ENCODE results near the gene OR6J1.
"Not testable (repeated sequence)": the region's sequence is repeated elsewhere in the genome, so short reads cannot be mapped to it uniquely, and the experiment has no call there.

Gene OR6J1

GRCh38 chr14:22644305-22644635 is at the start of gene OR6J1:
TSS of gene OR6J1 (minus strand) at chr14:22644352. CDS start at chr14:22634811, 9,541 bp downstream.
- DNase-seq: no peak

DNA sequence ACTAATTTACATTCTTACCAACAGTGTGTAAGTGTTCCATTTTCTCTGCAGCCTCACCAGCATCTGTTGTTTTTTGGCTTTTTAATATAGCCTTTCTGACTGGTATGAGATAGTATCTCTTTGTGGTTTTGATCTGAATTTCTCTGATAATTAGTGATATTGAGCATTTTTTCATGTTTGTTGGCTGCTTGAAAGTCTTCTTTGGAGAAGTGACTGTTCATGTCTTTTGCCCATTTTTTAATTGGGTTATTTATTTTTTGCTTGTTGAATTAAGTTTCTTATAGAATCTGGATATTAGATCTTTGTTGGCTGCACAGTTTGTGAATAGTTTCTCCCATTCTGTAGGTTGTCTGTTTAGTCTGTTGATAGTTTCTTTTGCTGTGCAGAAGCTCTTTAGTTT is 48.0 kb upstream of the OR6J1 start:
- no peak for DNase-seq

DNA sequence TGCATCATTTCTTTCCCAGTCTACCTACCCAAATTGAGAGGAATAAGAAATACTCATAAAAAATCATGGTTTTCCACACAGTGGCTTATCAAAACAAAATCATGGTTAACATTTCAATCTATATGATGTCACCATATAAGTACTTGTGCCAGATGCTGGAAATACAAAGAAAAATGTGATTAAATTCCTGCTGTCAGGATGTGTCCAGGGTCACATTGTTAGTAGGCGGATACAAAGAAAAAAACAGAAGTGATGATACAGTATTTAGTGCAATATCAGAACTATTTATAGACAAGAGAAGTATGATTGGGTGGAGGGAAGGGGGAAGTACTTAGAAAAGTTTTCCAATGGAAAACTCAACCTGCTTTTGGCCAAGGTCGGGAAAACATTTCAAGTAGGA is 47.0 kb upstream of the OR6J1 start:
- no peak for DNase-seq

GRCh38 chr14:22689199-22689598 is 45.0 kb upstream of the OR6J1 start:
- no peak for DNase-seq

GRCh38 chr14:22687969-22688368 is 43.8 kb upstream of the OR6J1 start:
- not testable (repeated sequence) for DNase-seq

GRCh38 chr14:22686176-22686611 is 42.0 kb upstream of the OR6J1 start:
- not testable (repeated sequence) for DNase-seq

DNA sequence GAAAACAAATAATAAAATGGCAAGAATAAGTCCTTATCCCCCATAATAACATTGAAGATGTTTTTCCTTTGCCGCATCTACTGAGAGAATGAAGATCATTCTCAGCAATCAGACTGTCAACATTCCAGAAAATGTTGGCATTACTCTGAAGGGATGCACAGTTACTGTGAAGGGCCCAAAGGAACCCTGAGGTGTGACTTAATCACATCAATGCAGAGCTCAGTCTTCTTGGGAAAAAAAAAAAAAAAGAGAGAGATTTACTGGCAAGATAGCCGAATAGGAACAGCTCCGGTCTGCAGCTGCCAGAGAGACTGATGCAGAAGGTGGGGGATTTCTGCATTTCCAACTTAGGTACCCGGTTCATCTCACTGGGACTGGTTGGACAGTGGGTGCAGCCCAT is 41.3 kb upstream of the OR6J1 start:
- no peak for DNase-seq

DNA sequence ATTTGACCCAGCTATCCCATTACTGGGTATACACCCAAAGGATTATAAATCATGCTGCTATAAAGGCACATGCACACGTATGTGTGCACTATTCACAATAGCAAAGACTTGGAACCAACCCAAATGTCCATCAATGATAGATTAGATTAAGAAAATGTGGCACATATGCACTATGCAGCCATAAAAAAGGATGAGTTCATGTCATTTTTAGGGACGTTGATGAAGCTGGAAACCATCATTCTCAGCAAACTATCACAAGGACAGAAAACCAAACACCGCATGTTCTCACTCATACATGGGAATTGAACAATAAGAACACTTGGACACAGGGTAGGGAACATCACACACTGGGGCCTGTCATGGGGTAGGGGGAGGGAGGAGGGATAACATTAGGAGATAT is 39.3 kb upstream of the OR6J1 start:
- not testable (repeated sequence) for DNase-seq

DNA sequence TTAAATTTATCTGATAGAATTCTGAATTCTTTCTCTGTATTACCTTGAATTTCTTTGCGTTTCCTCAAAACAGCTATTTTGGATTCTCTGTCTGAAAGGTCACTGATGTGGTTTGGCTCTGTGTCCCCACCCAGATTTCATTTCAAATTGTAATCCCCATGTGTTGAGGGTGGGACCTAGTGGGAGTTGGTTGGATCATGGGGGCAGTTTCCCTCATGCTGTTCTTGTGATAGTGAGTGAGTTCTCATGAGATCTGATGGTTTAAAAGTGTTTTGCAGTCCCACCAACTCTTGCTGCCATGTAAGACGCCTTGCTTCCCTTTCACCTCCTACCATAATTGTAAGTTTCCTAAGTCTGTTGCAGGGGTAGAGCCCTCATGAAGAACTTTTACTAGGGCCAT is 34.1 kb upstream of the OR6J1 start:
- no peak for DNase-seq

DNA sequence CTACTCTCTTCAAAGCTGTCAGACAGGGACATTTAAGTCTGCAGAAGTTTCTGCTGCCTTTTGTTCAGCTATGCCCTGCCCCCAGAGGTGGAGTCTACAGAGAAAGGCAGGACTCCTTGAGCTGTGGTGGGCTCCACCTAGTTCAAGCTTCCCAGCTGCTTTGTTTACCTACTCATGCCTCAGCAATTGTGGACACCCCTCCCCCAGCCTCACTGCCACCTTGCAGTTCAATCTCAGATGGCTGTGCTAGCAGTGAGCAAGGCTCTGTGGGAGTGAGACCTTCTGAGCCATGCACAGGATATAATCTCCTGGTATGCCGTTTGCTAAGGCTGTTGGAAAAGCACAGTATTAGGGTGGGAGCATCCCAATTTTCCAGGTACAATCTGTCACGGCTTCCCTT is 33.4 kb upstream of the OR6J1 start:
- DNase-seq: not testable (repeated sequence)

- DNase-seq: no peak
Observed at GRCh38 chr14:22671622-22672021, 27.5 kb upstream of the OR6J1 start.

DNA sequence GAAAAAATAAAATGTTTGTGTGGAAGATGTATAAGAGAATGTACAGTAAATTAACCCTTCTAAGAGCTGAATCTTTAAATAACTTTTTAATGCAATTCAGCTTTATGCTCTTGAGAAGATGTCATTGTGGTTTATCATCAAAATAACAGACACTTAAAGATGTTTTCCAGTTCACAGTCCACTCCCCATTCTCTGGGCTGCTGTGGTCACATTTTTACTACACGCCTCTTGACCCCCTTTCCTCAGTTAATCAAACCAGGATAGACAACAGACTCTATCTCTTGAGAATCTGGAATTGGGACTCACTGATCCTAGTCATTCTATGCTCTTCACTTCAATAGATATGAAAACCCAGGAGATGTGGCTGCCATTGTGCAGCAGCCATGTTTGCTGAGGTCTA is 24.7 kb upstream of the OR6J1 start:
- no peak for DNase-seq

DNA sequence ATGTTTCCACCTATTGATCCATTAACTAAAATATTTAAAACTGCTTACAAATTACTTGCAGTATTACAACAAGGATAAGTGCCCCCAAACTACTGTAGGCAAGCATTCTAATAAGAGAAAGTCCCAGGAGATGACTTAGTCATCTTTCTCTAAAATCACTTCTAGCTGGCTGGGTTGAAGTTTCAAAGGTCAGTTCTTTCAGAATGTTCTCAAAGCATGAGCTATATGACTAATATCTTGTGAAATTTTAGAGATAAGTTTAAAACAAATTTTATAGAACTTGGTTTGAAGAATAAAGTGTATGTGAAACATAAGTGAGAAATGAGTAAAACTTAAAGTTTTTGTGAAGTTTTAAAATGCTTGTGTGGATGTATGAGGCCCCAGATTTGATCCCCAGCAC is 24.3 kb upstream of the OR6J1 start:
- no peak for DNase-seq

- no peak for DNase-seq
Observed at GRCh38 chr14:22667881-22668280, 23.7 kb upstream of the OR6J1 start.

GRCh38 chr14:22666203-22666893 is 22.2 kb upstream of the OR6J1 start:
- DNase-seq: no peak

DNA sequence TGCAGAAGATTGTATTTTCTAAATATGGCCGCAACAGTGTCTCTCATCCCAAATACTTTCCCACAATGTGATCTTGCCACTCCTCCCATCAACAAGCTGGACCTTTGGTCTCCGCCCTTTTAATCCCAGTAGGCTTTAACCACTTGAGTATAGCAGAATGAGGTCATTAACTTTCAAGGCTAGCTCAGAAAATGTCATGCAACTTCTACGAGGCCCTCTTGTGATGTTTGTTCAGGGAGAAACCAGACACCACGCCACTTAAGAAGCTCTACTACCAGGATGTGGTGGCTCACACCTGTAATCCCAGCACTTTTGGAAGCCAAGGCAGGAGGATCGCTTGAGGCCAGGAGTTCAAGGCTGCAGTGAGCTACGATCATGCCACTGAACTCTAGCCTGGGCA is 20.1 kb upstream of the OR6J1 start:
- DNase-seq: no peak

- no peak for DNase-seq
Observed at GRCh38 chr14:22660654-22661053, 16.5 kb upstream of the OR6J1 start.

GRCh38 chr14:22658946-22659345 is 14.8 kb upstream of the OR6J1 start:
- no peak for DNase-seq

DNA sequence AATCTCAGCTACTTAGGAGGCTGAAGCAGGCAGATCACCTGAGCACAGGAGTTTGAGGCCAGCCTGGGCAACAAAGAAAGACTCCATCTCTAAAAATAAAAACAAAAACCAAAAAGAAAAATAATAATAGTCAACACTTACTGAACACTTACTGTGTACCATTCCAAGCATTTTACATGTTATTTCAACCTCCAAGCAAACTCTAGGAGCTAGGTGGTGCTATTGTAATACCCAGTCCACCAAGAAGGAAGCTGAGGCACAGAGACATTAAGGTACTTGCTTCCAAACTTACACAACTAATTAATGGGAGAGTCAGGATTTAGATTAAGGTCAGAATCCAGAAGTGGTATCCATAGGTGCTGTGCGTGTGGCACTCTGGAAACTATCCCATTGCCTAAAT is 13.7 kb upstream of the OR6J1 start:
- no peak for DNase-seq

DNA sequence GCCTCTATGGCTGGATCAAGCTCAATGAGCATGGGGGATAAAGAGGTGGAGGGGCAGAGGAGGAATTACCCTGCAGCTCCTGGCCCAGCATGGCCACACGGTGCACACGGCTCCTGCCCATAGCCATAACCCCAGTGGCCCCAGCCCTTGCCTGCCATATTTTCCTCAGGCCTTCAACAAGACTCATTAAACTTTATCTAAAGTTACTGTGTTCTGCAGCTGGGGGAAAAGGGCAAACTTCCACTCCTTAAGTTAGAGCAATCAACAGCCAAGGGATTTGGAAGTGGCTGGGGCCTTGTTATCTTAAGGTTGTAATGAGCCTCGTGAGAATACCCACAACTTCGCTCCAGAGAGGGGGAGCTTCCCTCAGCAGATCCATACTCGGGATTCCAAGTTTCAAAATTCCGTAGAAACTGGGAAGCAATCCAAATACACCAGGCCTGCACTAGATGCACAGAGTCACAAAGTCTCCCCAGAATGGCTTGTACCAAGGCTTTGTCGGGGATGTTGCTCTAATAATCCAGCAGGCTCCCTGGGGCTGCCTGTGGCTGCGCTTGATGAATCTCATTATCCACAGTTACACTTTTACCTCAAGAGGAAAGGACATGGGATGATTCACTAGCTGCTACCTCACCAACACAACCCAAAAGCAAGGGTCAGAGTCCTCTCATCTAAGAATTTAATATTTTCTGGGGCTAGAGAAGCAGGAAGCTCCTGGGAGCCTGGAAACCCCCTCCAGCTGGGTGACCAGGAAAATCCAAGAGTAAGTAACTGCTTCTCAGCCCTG is 13.0 kb upstream of the OR6J1 start:
- no peak for DNase-seq

DNA sequence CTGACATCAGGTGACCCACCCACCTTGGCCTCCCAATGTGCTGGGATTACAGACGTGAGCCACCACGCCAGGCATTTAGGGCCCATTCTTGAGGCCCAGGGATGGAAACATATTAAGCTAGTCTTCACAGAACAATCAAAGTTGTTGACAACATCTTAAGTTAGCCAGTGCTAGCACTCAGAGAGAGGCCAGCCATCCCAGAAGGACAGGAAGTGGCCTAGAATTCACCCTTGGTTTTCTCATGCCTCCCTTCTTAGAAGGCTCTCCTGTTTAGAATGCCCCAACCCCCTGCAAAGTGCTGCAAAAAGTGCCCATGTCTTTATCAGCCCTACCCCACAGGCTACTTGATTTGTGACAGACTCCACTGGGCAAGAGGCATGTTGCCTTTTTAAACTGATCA is 12.1 kb upstream of the OR6J1 start:
- no peak for DNase-seq

DNA sequence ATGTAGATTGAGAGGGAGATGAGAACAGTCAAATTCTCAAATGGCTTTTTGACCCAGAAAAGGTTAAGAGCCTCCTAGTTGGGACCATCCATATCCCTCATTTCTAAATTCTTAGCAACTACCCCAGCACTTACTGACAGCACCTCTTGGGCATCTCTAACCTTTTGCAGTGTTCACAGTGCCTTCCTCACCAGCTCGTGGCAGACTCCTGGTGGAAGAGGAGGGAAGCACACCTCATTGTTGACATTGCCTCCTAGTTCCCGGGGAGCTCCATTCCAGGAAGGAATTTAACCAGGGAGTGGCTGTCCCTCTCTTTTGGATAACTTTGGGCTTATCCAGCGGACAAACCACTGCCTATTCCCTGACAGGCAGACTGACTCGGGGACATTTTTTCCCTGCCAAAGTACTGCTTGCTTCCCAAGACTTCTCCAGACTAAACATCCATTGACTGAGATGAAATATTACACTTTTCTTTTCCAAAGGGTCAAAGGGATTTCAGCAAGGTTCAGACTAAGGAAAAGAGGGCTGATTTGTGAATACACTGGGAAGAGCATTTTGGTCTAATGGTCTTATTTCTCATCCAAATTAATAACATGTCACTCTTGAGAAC is 9.0 kb upstream of the OR6J1 start:
- peak; percentile 48 to 59 for DNase-seq

GRCh38 chr14:22651586-22651985 is 7.4 kb upstream of the OR6J1 start:
- no peak for DNase-seq

DNA sequence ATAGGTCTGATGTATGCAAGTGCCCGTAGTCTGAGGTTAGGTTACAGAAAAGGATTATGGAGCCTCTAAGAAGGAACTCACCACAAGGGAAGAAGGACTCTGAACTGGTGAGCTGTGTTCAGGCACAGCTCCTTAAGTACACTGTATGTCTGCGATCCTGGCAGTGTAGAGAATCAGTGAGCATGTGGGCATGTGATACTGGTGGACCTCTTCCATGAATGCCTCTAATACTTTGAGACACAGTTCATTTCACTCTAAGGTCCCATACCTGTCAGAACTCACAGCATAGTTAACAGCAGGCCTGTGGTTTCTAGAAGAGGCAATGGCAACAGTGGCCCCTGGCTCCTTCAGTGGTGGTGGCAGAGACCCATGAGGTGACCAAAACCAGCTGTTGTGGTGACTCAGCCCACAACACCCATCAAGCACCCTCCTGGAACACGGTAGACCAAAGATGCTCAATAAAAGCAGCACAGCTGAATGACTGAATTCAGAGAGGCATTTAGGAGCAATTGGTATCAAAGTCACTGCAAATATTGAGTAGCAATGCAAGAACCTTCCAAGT is 6.9 kb upstream of the OR6J1 start:
- no peak for DNase-seq

Measured in CD4-positive, alpha-beta T cell treated with Interleukin-1 beta for 1 hour (primary cell).